ENCODE data around the gene CFAP92. TPM values are rescaled to one million over a fixed set of nuclear protein-coding genes. Genes with fewer than 3 reads are reported as not detected.
A peak's percentile ranks its signal among the peaks of the same experiment; 100 is the strongest.

Gene CFAP92
- total RNA-seq, 1 donor from 2014 or later: not detected

GRCh38 chr3:129010310-129010956 is 16.6 kb upstream of the CFAP92 start:
- H3K4me1 Mint-ChIP-seq (ENCODE audit: low read depth): peaks cover 4% of the 10 kb centered on the region
- H3K36me3 Mint-ChIP-seq (ENCODE audit: low read depth): no peaks in the 10 kb centered on the region
- DNase-seq (ENCODE audit: low spot score): no peak
- no peak for TF ChIP-seq CTCF (IDR thresholded peaks at IDR 0.05)
- H3K4me3 Mint-ChIP-seq (ENCODE audit: unreplicated experiment): no peak overlapping the region
- no peaks in the 10 kb centered on the region for H3K9me3 Mint-ChIP-seq (ENCODE audit: low read depth)
- H3K27ac Mint-ChIP-seq (ENCODE audit: unreplicated experiment): no peak overlapping the region
- H3K27me3 Mint-ChIP-seq (ENCODE audit: low read depth): peaks cover 9% of the 10 kb centered on the region

- Mint-ChIP-seq H3K4me3 (ENCODE audit: unreplicated experiment) (no peak overlapping the region), H3K27me3 (ENCODE audit: low read depth) (peaks cover 9% of the 10 kb centered on the region), H3K27ac (ENCODE audit: unreplicated experiment) (no peak overlapping the region), H3K4me1 (ENCODE audit: low read depth) (peaks cover 9% of the 10 kb centered on the region), H3K36me3 (ENCODE audit: low read depth) (no peaks in the 10 kb centered on the region), H3K9me3 (ENCODE audit: low read depth) (no peaks in the 10 kb centered on the region)
- TF ChIP-seq CTCF (IDR thresholded peaks at IDR 0.05): no peak
- no peak for DNase-seq (ENCODE audit: low spot score)
Measured at GRCh38 chr3:129009266-129009665, 15.4 kb upstream of the CFAP92 start.

- Mint-ChIP-seq H3K4me1 (ENCODE audit: low read depth) (peaks cover 9% of the 10 kb centered on the region), H3K4me3 (ENCODE audit: unreplicated experiment) (no peak overlapping the region), H3K36me3 (ENCODE audit: low read depth) (no peaks in the 10 kb centered on the region), H3K27ac (ENCODE audit: unreplicated experiment) (no peak overlapping the region), H3K9me3 (ENCODE audit: low read depth) (no peaks in the 10 kb centered on the region), H3K27me3 (ENCODE audit: low read depth) (peaks cover 15% of the 10 kb centered on the region)
- no peak for DNase-seq (ENCODE audit: low spot score)
- TF ChIP-seq CTCF (IDR thresholded peaks at IDR 0.05): no peak
Measured at GRCh38 chr3:129007792-129008191, 13.9 kb upstream of the CFAP92 start.

GRCh38 chr3:129006864-129007263 is 13.0 kb upstream of the CFAP92 start:
- Mint-ChIP-seq H3K9me3 (ENCODE audit: low read depth) (no peaks in the 10 kb centered on the region), H3K4me3 (ENCODE audit: unreplicated experiment) (no peak overlapping the region), H3K27me3 (ENCODE audit: low read depth) (peaks cover 23% of the 10 kb centered on the region), H3K36me3 (ENCODE audit: low read depth) (no peaks in the 10 kb centered on the region), H3K4me1 (ENCODE audit: low read depth) (peaks cover 15% of the 10 kb centered on the region), H3K27ac (ENCODE audit: unreplicated experiment) (no peak overlapping the region)
- no peak for TF ChIP-seq CTCF (IDR thresholded peaks at IDR 0.05)
- DNase-seq (ENCODE audit: low spot score): peak; percentile 11

GRCh38 chr3:129005526-129006303 is 11.8 kb upstream of the CFAP92 start:
- no peaks in the 10 kb centered on the region for H3K9me3 Mint-ChIP-seq (ENCODE audit: low read depth)
- no peaks in the 10 kb centered on the region for H3K36me3 Mint-ChIP-seq (ENCODE audit: low read depth)
- H3K4me1 Mint-ChIP-seq (ENCODE audit: low read depth): peaks cover 16% of the 10 kb centered on the region
- H3K4me3 Mint-ChIP-seq (ENCODE audit: unreplicated experiment): no peak overlapping the region
- peaks cover 26% of the 10 kb centered on the region for H3K27me3 Mint-ChIP-seq (ENCODE audit: low read depth)
- DNase-seq (ENCODE audit: low spot score): peak; percentile 39
- H3K27ac Mint-ChIP-seq (ENCODE audit: unreplicated experiment): peak overlapping the region; percentile 49
- TF ChIP-seq CTCF (IDR thresholded peaks at IDR 0.05): no peak

Data from chondrocyte (in vitro differentiated cells).